K562 (cell line): Measurements from ENCODE around the gene PLEKHA6. TPM values are rescaled to one million over a fixed set of nuclear protein-coding genes. Genes with fewer than 3 reads are reported as not detected.

Experiments
- AFF1 ChIP-seq, 2 experiments: fragments of 450-650 bp; IDR thresholded peaks; 2 replicates each; pipeline ENCODE4 v1.6.1; 2018; ENCODE audit warnings: mild to moderate bottlenecking in 2 of 2, low read depth in 1 of 2; ENCODE audit not compliant: partially characterized antibody in 2 of 2
- ETS2 ChIP-seq: IDR thresholded peaks from 2 replicates; pipeline ENCODE4 v1.6.1; 2016; ENCODE audit warnings: borderline replicate concordance, missing genetic modification characterization, mild to moderate bottlenecking, moderate library complexity, missing compliant biosample characterization; ENCODE audit not compliant: poor library complexity, severe bottlenecking
- GATAD2B ChIP-seq: fragments of 450-650 bp; IDR thresholded peaks from 2 replicates; pipeline ENCODE4 v1.6.1; 2017; ENCODE audit warnings: mild to moderate bottlenecking, borderline replicate concordance
- TAF9B ChIP-seq: fragments of 450-650 bp; IDR thresholded peaks from 2 replicates; pipeline ENCODE4 v1.6.1; 2018; ENCODE audit warnings: mild to moderate bottlenecking; ENCODE audit not compliant: partially characterized antibody
- ZHX1 ChIP-seq: fragments of 150-350 bp; conservative IDR thresholded peaks from 2 replicates; pipeline ENCODE4 v1.6.1; 2014; ENCODE audit warnings: low read length
- polyA plus RNA-seq, 8 experiments: library from polyadenylated mRNA; depleted of rRNA in 4 of 8; stranded (reverse) in 5 of 8; unstranded in 3 of 8; fragments of >200 nt; fragmentation: Nextera tagmentation in 2 of 8; fragmentation: Illumina TruSeq in 1 of 8; extraction: Ambion mirVana in 2 of 8; extraction: Trizol in 1 of 8; gene quantifications; 2 replicates each; pipeline versions ENCODE4 v1.2.1 to v1.2.3, GENCODE V29; 2011 to 2014; ENCODE audit warnings: inconsistent platforms in 1 of 8, missing spikeins in 1 of 8
- total RNA-seq, 7 experiments: library from RNA; depleted of rRNA in 6 of 7; stranded (reverse); fragments of >200 nt in 6 of 7; fragmentation: Illumina TruSeq in 2 of 7; extraction: Trizol in 2 of 7; gene quantifications; 2 replicates each; pipeline versions ENCODE4 v1.2.1 to v1.2.3, GENCODE V29; 2011 to 2021; ENCODE audit warnings: low replicate concordance in 1 of 7

The PLEKHA6 gene
- total and polyA plus RNA-seq, 9 of the 15 experiments (the other 6 are each of a cell fraction or from before 2014, with no cell fraction given) = under 0.01 to 0.33 (median 0.01) TPM; not detected in 4

- TF ChIP-seq AFF1 (IDR thresholded peaks at IDR 0.05; ENCODE audit: low read depth in 1 of 2, partially characterized antibody in 2 of 2) (no peak), GATAD2B (no peak), ETS2 (tag) (no peak), TAF9B (no peak), ZHX1 (no peak)
Observed at GRCh38 chr1:204202481-204202880, 157.2 kb downstream of the PLEKHA6 start (continued).
